ENCODE measurements around the gene PDZD7. TPM values are rescaled to one million over a fixed set of nuclear protein-coding genes. Genes with fewer than 3 reads are reported as not detected.

The PDZD7 gene
- total and polyA plus RNA-seq, 2 of the 8 experiments (the other 6 are each of a cell fraction or from before 2014, with no cell fraction given), result 0.88 to 1.6 TPM

DNA sequence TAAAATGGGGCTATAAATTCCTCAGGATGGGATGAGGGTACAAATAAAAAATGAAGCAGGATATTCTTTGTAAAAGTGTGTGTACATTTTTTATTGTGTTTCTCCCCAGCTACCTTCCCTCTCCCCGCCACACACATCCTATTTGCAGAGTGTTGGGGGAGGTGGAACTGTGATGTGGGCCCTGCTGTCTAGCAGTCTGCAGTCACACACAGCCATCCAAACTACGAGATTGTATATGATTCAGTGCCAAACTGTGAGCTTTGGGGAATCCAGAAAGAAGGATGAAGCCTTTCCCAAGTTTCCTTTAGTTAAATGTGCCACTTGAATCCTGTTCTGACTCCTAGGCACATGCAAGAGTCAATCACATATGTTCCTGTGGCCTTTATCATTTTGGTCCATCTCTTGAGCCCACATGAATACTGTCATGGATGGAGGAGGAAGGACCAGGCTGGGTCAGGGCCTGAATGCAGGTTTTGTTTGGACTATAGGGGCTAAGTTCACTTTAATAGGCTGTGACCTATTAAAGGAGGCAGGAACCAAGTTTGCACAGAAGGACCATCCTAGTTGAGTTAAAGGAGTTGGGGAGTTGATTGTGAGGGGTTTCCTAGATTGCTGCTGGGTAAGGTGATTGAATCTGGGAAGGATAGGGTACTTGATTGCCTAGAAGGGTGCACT, 62.7 kb downstream of the PDZD7 start:
- no peaks in the 10 kb centered on the region for H3K79me2 ChIP-seq (ENCODE audit: control insufficient read depth in 1 of 2, insufficient read depth in 2 of 2, low read length in 2 of 2)
- peaks cover 0 to 3% (median 0%) of the 10 kb centered on the region in 4 experiments; a peak in 1 of 8 replicates for H3K36me3 ChIP-seq (ENCODE audit: control insufficient read depth in 2 of 4, insufficient read depth in 4 of 4, low read length in 3 of 4)
- H3K23me2 ChIP-seq (ENCODE audit: low read depth, low read length), result peaks cover 9% of the 10 kb centered on the region
- 93% methylated on average over 2 of the region's 2 CpGs; no CpG with 5 or more reads in 1 of the 2 experiments for WGBS, 2 experiments (ENCODE audit: extremely low coverage in 1 of 2, insufficient coverage in 1 of 2, insufficient read length in 1 of 2, insufficient replicate concordance in 2 of 2, low coverage in 1 of 2, low lambda C conversion rate in 2 of 2, missing lambda C conversion rate in 1 of 2)
- no peak for DNase-seq (ENCODE audit: low read depth in 1 of 2, low spot score in 2 of 2)
- peaks cover 0 to 5% of the 10 kb centered on the region in 2 experiments for H4K20me1 ChIP-seq (replicated peaks in 1 of 2; ENCODE audit: control insufficient read depth in 1 of 2, insufficient read depth in 2 of 2, low read length in 2 of 2)
- H3K79me1 ChIP-seq (ENCODE audit: low read depth, low read length), result no peaks in the 10 kb centered on the region
- H3K56ac ChIP-seq (replicated peaks; ENCODE audit: insufficient read length, low read depth, low read length), result no peak overlapping the region
- no peaks in the 10 kb centered on the region for H3K9me3 ChIP-seq (ENCODE audit: insufficient read depth in 2 of 2, low read depth in 1 of 2, low read length in 1 of 2)
- peak overlapping the region in 2 of 4 experiments; percentile 64 to 97; a peak in 3 of 8 replicates for H3K4me3 ChIP-seq (ENCODE audit: extremely low read depth in 1 of 4, insufficient read depth in 2 of 4, low read depth in 3 of 4, low read length in 4 of 4)
- no peak for FAIRE-seq
- no peak overlapping the region for H2BK20ac ChIP-seq (ENCODE audit: low read length)
- H3K27me3 ChIP-seq (replicated peaks in 1 of 4; ENCODE audit: control insufficient read depth in 3 of 4, extremely low read depth in 1 of 4, insufficient read depth in 3 of 4, low read length in 3 of 4), result peaks cover 0 to 3% (median 1%) of the 10 kb centered on the region in 4 experiments; a peak in 1 of 7 replicates
- no peak overlapping the region for H2BK120ac ChIP-seq (replicated peaks; ENCODE audit: low read depth, low read length)
- no peak overlapping the region for H3K18ac ChIP-seq (ENCODE audit: extremely low read depth, low read length)
- H3K4ac ChIP-seq (replicated peaks; ENCODE audit: insufficient read length, low read depth, low read length), result no peak overlapping the region
- peaks cover 7 to 19% (median 10%) of the 10 kb centered on the region in 4 experiments for H3K4me1 ChIP-seq (replicated peaks in 1 of 4; ENCODE audit: control insufficient read depth in 3 of 4, insufficient read depth in 4 of 4, low read length in 3 of 4)
- POLR2A ChIA-PET (ENCODE audit: partially characterized antibody), result interaction anchor here (1.2 to 6.0 kb wide), 6 partner anchors 9 to 53 kb away, joined by 3 to 38 read pairs (median 4); no protein-coding TSS in a partner anchor
- H4K91ac ChIP-seq (replicated peaks; ENCODE audit: insufficient read length, low read length), result no peak overlapping the region
- no peak overlapping the region for H4K5ac ChIP-seq (ENCODE audit: insufficient read length, low read depth, low read length)
- H2BK12ac ChIP-seq (ENCODE audit: low read depth, low read length), result no peak overlapping the region
- no peak overlapping the region for H2BK15ac ChIP-seq (ENCODE audit: low read length)
- CTCF ChIA-PET (ENCODE audit: partially characterized antibody), result interaction anchor here (0.6 to 5.4 kb wide), 22 partner anchors 8 to 233 kb away, joined by 3 to 32 read pairs (median 4); partner anchors contain the start of genes MRPL43 and TWNK
- H3K14ac ChIP-seq (ENCODE audit: insufficient read length), result no peak overlapping the region
- no peak overlapping the region for H2AFZ ChIP-seq (ENCODE audit: low read length)
- H2AK5ac ChIP-seq (ENCODE audit: low read depth, low read length), result 0 out of 2 replicates have a peak overlapping the region, but pooled peaks have one; percentile 55
- H4K8ac ChIP-seq (ENCODE audit: extremely low read depth, insufficient read depth, low read length), result no peak overlapping the region
- H3K27ac ChIP-seq (ENCODE audit: low read depth, low read length), result no peak overlapping the region
- H3K4me2 ChIP-seq (ENCODE audit: insufficient read depth in 1 of 2, low read depth in 2 of 2, low read length in 2 of 2), result peak overlapping the region; percentile 89 to 90; a peak in 3 of 4 replicates
- H3K23ac ChIP-seq (ENCODE audit: insufficient read length), result no peak overlapping the region
- H3K9ac ChIP-seq (replicated peaks in 1 of 4; ENCODE audit: extremely low read depth in 1 of 4, low read depth in 3 of 4, low read length in 3 of 4), result no peak overlapping the region
- H2BK5ac ChIP-seq (ENCODE audit: low read depth, low read length), result no peak overlapping the region
- TF ChIP-seq RAD21 (IDR thresholded peaks at IDR 0.05 in 1 of 2, conservative IDR thresholded peaks at IDR 0.05 in 1 of 2; ENCODE audit: low read depth in 2 of 2, low read length in 2 of 2), result no peak
- no peak for TF ChIP-seq CTBP2 (IDR thresholded peaks at IDR 0.05; ENCODE audit: borderline replicate concordance, insufficient read depth, insufficient read length, low read length)
- TF ChIP-seq KDM1A (IDR thresholded peaks at IDR 0.05; ENCODE audit: borderline replicate concordance, low read length), result no peak
- TF ChIP-seq BCL11A (IDR thresholded peaks at IDR 0.05; ENCODE audit: low read depth in 2 of 2, low read length in 2 of 2), result no peak
- no peak for TF ChIP-seq SIX5 (IDR thresholded peaks at IDR 0.05; ENCODE audit: low read depth, low read length)
- no peak for TF ChIP-seq RXRA (IDR thresholded peaks at IDR 0.05; ENCODE audit: insufficient read depth, low read depth, low read length)
- TF ChIP-seq, protein P1, sequence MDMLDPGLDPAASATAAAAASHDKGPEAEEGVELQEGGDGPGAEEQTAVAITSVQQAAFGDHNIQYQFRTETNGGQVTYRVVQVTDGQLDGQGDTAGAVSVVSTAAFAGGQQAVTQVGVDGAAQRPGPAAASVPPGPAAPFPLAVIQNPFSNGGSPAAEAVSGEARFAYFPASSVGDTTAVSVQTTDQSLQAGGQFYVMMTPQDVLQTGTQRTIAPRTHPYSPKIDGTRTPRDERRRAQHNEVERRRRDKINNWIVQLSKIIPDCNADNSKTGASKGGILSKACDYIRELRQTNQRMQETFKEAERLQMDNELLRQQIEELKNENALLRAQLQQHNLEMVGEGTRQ (IDR thresholded peaks at IDR 0.05; ENCODE audit: low read length), result no peak
- no peak for TF ChIP-seq CREB1 (IDR thresholded peaks at IDR 0.05)

All from H1 (cell line).